T-helper 9 cell (primary cell): ENCODE data around the gene PDE3A.
"Not testable (repeated sequence)": the region's sequence is repeated elsewhere in the genome, so short reads cannot be mapped to it uniquely, and the experiment has no call there.

ENCODE experiments used
- DNase-seq: peaks from one replicate; pipeline ENCODE4 v3.0.0-alpha.2; 2020

The PDE3A gene

DNA sequence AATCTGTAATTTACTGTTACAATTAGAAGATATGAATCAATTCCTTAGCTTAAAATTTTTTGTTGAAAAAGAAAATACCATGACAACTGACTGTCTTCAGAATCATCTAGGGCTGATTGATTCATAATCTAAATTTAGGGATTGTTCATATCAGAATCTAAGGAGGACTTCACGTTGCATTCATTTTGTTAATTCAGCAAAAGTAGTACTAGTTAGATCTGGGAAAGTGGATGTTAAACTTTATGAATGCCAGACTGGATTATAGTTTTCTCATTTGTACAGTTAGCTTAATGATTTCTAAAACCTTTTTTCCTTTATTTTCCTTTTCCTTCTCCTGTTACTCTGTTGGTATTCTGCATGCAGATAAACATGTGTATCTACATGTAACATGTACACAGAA lies 135.5 kb downstream of the PDE3A start:
- DNase-seq = no peak

DNA sequence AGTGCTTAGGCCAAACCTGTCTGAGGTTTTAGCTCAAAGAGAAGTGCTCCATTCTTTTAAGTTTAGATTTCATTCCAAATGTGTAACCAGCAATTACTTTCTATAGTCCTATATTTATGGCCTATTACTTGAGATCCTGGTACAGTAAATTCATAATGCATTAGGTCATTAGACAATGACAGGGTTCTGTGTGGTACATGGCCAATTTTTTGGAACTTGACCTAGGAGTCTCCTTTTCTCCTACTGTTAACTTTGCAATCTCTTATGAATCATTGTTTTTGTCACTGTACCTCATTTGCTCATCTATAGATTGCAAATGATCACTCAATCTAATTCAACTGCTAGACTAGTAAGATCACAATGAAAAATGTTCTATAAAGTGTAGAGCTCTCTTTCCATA lies 136.7 kb downstream of the PDE3A start:
- DNase-seq = no peak

DNA sequence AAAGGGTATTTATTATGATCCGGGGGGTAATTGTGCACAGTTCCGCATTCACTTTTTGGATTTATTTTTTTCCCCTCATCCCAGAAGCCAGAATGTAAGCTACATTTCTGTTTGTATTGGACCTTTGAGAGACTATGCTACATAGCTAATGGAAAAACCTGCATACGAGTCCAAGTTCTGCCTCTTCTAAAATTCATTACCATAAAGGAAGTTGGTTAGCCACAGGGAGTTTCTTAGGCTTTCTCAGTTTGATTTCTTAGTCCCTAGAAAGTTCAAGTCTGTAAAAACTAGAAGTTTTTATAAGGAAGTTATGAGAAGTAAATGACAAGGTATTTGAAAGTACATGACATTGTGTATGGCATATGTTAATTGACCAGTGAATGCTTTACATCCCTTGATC lies 138.7 kb downstream of the PDE3A start:
- DNase-seq = no peak

GRCh38 chr12:20507711-20508110 lies 139.4 kb downstream of the PDE3A start:
- no peak for DNase-seq

DNA sequence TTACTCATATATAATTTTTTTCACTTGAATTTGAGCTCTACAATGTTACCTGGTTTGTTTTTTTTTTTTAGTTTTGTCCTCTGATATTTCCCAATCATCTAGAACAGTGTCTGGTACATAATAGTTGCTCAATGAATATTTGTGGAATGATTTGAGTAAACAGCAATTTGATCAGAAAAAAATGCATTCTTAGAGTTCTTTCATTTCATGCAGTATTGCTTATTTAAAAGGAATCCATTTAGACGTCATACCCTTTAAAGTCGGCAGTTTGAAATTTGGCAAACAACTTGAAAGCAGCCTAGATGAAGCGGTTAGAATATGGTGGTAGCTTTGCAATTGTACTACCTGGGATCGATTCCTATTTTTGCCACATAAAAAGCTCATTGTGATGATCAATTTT lies 140.0 kb downstream of the PDE3A start:
- DNase-seq = no peak

DNA sequence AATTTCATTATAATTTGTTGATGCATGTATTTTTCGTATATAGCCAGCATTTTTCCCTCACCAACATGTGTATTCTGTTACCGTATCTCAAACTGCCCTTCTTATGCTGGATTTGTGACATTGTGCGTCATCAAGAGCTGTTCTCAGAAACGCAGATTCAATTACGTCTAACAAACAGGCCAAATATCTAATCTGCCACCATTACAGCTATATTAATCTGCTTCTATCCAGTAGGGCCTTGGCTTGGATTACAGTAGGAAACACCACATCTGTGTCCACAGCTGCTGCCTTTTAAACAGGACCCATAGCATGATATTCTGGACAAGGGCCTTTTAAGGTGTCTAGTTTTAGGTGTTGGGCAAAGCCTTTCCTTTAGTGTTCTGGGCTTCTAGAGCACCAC lies 140.6 kb downstream of the PDE3A start:
- no peak for DNase-seq

DNA sequence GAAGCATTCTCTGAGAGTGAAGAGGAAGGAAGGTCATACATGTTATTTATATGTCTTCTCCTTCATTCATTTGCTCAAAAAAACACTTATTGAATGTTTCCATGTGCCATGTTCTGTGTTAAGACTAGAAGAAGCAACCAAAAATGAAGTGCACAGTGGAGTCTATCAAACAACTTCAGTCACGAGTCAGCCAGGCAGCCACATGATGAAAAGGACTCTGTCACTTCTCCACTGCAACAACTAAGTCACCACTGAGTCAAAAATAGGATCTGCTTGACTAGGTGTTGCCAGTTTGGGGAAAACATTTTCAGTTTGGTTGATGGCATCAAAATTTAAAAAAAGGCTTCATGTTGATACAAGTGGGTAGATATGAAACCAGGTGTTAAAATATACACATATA lies 142.5 kb downstream of the PDE3A start:
- DNase-seq = no peak

- no peak for DNase-seq
Observed at GRCh38 chr12:20513189-20513588, 144.9 kb downstream of the PDE3A start.

DNA sequence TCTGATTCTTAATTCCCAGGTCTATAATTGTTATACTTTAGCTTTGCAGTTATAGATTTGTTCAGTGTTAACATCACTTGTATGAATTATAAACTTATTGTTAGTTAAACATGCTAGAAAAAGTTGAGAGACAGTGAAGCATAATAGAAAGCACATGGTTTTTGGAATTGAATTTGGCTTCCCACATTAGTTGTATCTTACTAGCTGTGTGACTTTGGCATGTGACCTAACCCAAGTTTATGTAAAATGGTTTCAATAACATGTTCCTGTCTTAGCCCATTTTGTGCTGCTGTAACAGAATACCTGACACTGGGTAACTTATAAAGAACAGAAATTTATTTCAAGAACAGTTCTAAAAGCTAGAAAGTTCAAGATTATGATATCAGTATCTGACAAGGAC lies 146.3 kb downstream of the PDE3A start:
- DNase-seq = no peak

DNA sequence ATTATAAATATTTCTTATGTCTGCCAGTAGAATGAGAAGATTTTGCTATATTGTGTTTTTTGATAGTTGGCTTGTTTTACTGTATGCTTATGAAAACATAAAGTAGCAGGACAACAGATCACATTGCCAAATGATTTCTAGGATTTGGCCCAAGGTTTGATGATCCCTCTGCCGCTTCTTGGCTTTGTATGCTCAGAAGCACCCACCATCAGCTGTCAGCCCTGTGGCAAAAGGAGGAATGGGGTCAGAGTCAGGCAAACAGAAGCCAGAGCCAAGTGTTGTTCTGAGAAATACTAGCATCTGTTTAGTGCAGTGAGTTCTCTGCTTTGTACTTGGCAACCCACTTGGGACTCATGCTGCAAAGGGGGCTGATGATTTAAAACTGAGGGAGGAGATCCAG lies 152.2 kb downstream of the PDE3A start:
- DNase-seq = no peak

GRCh38 chr12:20523658-20524057 lies 155.3 kb downstream of the PDE3A start:
- no peak for DNase-seq

DNA sequence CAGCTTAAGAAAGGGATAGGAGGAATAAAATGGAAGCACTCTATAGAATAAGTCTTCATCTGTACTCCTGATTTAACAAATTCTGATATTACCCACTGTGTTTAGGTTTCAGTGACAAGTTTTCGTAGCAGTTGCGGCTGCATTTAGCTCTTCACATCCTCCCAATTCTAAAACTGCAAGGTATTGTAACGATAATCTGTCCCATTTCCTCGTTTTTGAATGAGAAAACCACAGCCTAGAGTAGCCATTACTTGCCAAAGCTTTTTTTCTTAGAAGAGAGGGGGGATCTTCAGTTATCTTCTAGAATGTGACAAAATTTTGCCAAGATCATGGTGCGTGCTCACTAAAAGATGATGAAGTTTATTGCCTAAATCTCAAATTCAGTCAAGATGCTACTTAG lies 155.8 kb downstream of the PDE3A start:
- no peak for DNase-seq

GRCh38 chr12:20525064-20525610 lies 156.8 kb downstream of the PDE3A start:
- DNase-seq = no peak

DNA sequence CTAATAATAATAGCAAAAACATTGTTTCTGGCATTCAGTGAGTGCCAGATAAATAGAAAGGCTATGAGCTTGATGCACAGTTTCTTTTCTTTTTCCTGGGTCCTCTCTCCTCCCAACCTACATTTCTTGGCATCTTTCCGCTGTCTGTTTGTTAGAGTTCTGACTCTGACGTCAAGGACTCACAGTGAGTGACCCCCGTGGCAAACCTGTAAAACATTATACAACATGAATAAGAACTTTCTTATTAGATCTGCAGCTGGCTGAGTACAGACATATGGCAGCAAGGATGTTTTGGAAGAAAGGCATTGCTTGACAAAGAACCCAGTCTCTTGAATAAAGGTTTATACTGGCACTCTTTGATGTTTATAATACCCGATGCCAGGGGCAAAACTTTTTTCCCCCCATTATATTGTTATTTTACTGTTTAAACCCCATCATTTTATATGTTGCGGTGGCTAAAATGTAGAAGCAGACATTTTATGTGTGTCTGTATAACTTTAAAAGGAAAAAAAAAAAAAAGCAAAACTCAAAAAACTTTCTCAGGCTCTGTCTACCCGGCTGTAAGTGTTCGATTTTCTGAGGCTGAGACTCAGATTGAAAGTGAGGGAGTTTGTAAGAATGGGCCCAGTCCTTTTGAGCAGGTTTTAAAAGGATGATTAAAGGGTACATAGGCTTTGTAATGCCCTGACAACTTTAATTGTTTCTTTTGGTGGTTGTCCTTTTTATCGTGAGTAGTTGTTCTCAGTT lies 159.3 kb downstream of the PDE3A start:
- no peak for DNase-seq

GRCh38 chr12:20528208-20528607 lies 159.9 kb downstream of the PDE3A start:
- no peak for DNase-seq

DNA sequence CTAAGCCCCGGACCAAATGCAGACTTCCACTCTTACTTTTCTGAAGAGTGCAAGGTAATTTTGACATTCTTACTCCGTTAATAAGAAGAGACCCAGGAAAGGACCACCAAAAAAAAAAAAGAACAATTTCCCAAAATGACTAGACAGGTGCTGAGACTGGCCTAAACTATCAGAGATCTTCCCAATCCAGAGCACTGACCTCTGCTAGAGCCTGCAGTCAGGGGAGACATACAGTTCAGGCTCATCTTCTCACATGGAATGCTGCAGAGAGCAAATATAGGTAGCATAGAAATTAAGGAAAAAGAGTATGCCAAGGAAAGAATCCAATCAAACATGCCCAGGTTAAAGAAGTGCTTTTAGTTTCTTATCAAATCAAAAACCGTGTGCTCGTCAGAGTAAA lies 177.9 kb downstream of the PDE3A start:
- no peak for DNase-seq

GRCh38 chr12:20547816-20548575 lies 179.7 kb downstream of the PDE3A start:
- DNase-seq = no peak

- DNase-seq = no peak
Observed at GRCh38 chr12:20548611-20549010, 180.3 kb downstream of the PDE3A start.

GRCh38 chr12:20549108-20549719 lies 180.9 kb downstream of the PDE3A start:
- DNase-seq = no peak

DNA sequence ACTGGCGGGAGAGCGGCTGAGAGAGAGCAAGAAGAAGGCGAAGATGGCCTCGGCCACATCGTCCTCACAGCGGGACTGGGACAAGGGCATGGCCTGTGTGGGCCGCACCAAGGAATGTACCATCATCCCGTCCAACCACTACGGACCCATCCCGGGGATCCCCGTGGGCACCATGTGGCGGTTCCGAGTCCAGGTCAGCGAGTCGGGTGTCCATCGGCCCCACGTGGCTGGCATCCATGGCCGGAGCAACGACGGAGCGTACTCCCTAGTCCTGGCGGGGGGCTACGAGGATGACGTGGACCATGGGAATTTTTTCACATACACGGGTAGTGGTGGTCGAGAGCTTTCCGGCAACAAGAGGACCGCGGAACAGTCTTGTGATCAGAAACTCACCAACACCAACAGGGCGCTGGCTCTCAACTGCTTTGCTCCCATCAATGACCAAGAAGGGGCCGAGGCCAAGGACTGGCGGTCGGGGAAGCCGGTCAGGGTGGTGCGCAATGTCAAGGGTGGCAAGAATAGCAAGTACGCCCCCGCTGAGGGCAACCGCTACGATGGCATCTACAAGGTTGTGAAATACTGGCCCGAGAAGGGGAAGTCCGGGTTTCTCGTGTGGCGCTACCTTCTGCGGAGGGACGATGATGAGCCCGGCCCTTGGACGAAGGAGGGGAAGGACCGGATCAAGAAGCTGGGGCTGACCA lies 183.6 kb downstream of the PDE3A start:
- DNase-seq = not testable (repeated sequence)

DNA sequence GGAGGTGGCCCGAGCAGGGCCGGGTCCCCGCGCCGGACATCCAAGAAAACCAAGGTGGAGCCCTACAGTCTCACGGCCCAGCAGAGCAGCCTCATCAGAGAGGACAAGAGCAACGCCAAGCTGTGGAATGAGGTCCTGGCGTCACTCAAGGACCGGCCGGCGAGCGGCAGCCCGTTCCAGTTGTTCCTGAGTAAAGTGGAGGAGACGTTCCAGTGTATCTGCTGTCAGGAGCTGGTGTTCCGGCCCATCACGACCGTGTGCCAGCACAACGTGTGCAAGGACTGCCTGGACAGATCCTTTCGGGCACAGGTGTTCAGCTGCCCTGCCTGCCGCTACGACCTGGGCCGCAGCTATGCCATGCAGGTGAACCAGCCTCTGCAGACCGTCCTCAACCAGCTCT lies 184.2 kb downstream of the PDE3A start:
- DNase-seq = not testable (repeated sequence)

- no peak for DNase-seq
Observed at GRCh38 chr12:20555015-20555414, 186.7 kb downstream of the PDE3A start.

- DNase-seq = no peak
Observed at GRCh38 chr12:20555771-20556170, 187.4 kb downstream of the PDE3A start.
